Uterus (tissue), 4 donors: Measurements from ENCODE around the gene CAMK1. TPM values are rescaled to one million over a fixed set of nuclear protein-coding genes. Genes with fewer than 3 reads are reported as not detected.
"Not testable (repeated sequence)": the region's sequence is repeated elsewhere in the genome, so short reads cannot be mapped to it uniquely, and the experiment has no call there.

Experiments used
- DNase-seq, 2 donors: peaks; one replicate each; pipeline ENCODE4 v3.0.0-alpha.2; 2019 to 2020
- H3K27ac ChIP-seq, 2 donors: fragments of 200-600 bp; sonication (generic); 1 replicate in 1 of 2; 2 replicates in 1 of 2; pipeline ENCODE4 v1.5.1; 2016 to 2018
- H3K27me3 ChIP-seq, 2 donors: fragments of 200-600 bp; sonication (generic); one replicate each; pipeline ENCODE4 v1.5.1; 2018 to 2019; ENCODE audit warnings: control low read depth in 1 of 2
- H3K36me3 ChIP-seq, 2 donors: fragments of 200-600 bp; sonication (generic); one replicate each; pipeline ENCODE4 v1.5.1; 2019; ENCODE audit warnings: control low read depth in 1 of 2
- H3K4me1 ChIP-seq, 2 donors: fragments of 200-600 bp; sonication (generic); one replicate each; pipeline ENCODE4 v1.5.1; 2018 to 2019; ENCODE audit warnings: control low read depth in 1 of 2
- H3K4me3 ChIP-seq, 2 donors: fragments of 200-600 bp; sonication (generic); 1 replicate in 1 of 2; 2 replicates in 1 of 2; pipeline ENCODE4 v1.5.1; 2018 to 2019; ENCODE audit warnings: mild to moderate bottlenecking in 1 of 2
- H3K9me3 ChIP-seq, 2 donors: fragments of 200-600 bp; sonication (generic); one replicate each; pipeline ENCODE4 v1.5.1; 2019; ENCODE audit warnings: control low read depth in 1 of 2
- CTCF ChIP-seq, 4 experiments: fragments of 200-600 bp in 2 of 4; fragments of 450-650 bp in 2 of 4; sonication (generic) in 2 of 4; IDR thresholded peaks; one replicate each; pipeline ENCODE4 v1.5.1; 2016 to 2019; ENCODE audit warnings: antibody characterized with exemption in 4 of 4, mild to moderate bottlenecking in 2 of 4, moderate library complexity in 1 of 4
- POLR2A ChIP-seq, 2 donors: fragments of 450-650 bp; IDR thresholded peaks; one replicate each; pipeline ENCODE4 v1.6.1; 2016; ENCODE audit warnings: antibody characterized with exemption in 2 of 2, mild to moderate bottlenecking in 1 of 2, moderate library complexity in 1 of 2
- intact Hi-C: fragments of 100-400 bp; cut with DNase I; formaldehyde crosslinking; loops from one replicate; pipeline ENCODE4 v1.15.1; 2023; ENCODE audit warnings: low total_unique reads
- total RNA-seq, 4 donors: library from RNA; depleted of rRNA in 3 of 4; stranded (reverse); fragments of >200 nt in 3 of 4; gene quantifications; one replicate each; pipeline versions ENCODE4 v1.1.0 to v1.2.4, GENCODE V29; 2014 to 2023
- donor health status: DM: yes; HTN: yes; CAD: no.

The CAMK1 gene
- total RNA-seq, 4 donors from 2014 or later, result 19.1 to 63.0 (median 56.7) TPM

GRCh38 chr3:9776896-9777693 lies 7.3 kb upstream of the CAMK1 start:
- Histone ChIP-seq H3K36me3 (no peaks in the 10 kb centered on the region), H3K9me3 (no peaks in the 10 kb centered on the region), H3K4me3 (no peak overlapping the region), H3K27me3 (no peaks in the 10 kb centered on the region), H3K4me1 (peaks cover 0 to 6% of the 10 kb centered on the region in 2 donors), H3K27ac (peak overlapping the region in 1 of 2 donors; percentile 57)
- DNase-seq, result no peak
- TF ChIP-seq POLR2A (IDR thresholded peaks at IDR 0.05) (no peak), CTCF (IDR thresholded peaks at IDR 0.05) (no peak)
- intact Hi-C loops, result no loop called here

GRCh38 chr3:9771007-9771406 lies 1.3 kb upstream of the CAMK1 start:
- H3K36me3 ChIP-seq, H3K27me3 ChIP-seq, H3K4me1 ChIP-seq, H3K4me3 ChIP-seq, H3K9me3 ChIP-seq, intact Hi-C loops, DNase-seq: not testable (repeated sequence)
- peak overlapping the region; percentile 95 to 98 for H3K27ac ChIP-seq

DNA sequence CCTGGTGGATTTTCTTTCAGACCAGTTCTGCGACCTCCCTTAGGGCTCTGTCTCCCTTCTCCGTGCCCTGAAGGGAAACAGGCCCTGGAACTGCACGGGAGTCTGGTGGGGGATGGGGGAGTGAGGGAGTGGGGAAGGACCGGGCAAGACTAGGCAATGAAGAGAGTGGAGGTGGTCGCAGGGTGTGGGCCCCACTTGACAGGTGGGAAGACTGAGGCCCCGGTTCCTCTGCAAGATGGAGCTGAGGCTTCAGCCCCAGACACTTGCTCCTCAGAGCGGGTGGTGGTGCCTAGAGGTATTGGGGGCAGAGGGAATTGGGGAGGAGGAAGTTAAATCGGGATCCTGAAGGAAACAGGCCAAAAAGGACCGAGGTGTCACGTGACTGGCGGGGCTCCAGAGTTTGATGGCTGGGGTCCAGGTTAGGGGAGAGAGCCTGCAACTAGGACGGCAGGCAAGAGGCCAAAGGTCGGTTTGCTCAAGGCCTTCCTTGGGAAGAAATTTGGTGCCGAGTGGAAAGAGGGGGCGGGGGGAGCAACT lies 597 bp upstream of the CAMK1 start:
- H3K9me3 ChIP-seq, result no peaks in the 10 kb centered on the region
- peaks cover 0 to 9% of the 10 kb centered on the region in 2 donors for H3K4me1 ChIP-seq
- TF ChIP-seq POLR2A (IDR thresholded peaks at IDR 0.05), result no peak
- TF ChIP-seq CTCF (IDR thresholded peaks at IDR 0.05), result no peak
- peak overlapping the region; percentile 62 to 84 for H3K4me3 ChIP-seq
- H3K27me3 ChIP-seq, result no peaks in the 10 kb centered on the region
- H3K27ac ChIP-seq, result peak overlapping the region; percentile 95 to 98
- DNase-seq, result peak; percentile 96 to 97
- intact Hi-C loops, result no loop called here
- H3K36me3 ChIP-seq, result no peaks in the 10 kb centered on the region

DNA sequence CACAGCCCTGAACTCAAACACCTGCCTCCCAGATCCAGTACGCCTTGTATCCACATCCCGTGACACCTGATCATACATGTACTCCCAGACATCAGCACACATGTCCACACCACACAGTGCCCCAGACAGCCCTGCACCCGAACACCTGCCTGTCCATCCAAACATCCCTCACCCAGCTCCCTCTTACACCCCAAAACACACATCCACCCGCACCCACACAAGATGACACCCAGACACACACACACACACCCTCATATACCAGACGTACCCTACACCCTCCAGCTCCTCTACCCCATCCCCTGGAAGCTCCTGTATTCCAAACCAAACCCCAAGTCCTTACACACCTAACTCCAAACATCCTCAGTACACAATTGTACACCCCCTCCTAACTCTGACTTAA lies 735 bp downstream of the CAMK1 start:
- intact Hi-C loops, result no loop called here
- H3K27me3 ChIP-seq, result no peaks in the 10 kb centered on the region
- peak overlapping the region; percentile 62 to 84 for H3K4me3 ChIP-seq
- H3K4me1 ChIP-seq, result peaks cover 0 to 9% of the 10 kb centered on the region in 2 donors
- peak overlapping the region; percentile 95 to 98 for H3K27ac ChIP-seq
- no peaks in the 10 kb centered on the region for H3K9me3 ChIP-seq
- H3K36me3 ChIP-seq, result no peaks in the 10 kb centered on the region
- no peak for TF ChIP-seq POLR2A (IDR thresholded peaks at IDR 0.05)
- no peak for TF ChIP-seq CTCF (IDR thresholded peaks at IDR 0.05)
- no peak for DNase-seq

DNA sequence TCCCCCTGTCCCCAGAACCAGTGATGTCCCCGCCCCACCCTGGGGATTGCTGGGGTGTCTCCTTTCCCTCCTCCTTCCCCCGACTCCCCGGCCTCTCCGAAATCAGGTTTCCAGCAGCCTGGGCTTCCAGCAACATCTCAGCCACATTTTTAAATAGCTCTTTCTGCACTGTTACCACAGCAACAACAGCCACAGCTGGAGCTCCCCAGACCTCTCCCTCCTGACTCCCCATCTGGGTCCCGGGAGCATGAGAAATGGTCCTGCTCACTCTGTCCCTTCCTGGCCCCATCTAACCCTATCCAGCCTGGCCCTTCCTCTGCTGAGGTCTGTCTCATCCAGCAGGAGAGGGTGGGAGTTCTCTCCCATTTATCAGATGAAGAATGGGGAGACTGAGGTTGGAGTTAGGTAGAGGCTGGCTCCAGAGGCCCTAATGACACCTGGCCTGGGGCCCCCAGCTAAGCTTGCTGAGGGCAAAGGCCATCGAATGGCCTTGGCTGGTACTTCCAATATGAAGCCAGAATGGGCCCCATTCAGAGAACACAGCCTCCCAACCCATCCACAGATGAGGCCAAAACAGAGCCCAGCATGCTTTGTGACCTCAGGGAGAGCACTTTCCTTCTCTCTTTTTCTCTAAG lies 1.5 kb downstream of the CAMK1 start:
- TF ChIP-seq POLR2A (IDR thresholded peaks at IDR 0.05) (no peak), CTCF (IDR thresholded peaks at IDR 0.05) (no peak)
- Histone ChIP-seq H3K36me3 (no peaks in the 10 kb centered on the region), H3K4me3 (no peak overlapping the region), H3K27me3 (no peaks in the 10 kb centered on the region), H3K4me1 (peaks cover 0 to 9% of the 10 kb centered on the region in 2 donors), H3K9me3 (no peaks in the 10 kb centered on the region), H3K27ac (peak overlapping the region; percentile 95 to 98)
- intact Hi-C loops, result no loop called here
- DNase-seq, result no peak
